ENCODE results near the gene TMEM94. TPM values are rescaled to one million over a fixed set of nuclear protein-coding genes. Genes with fewer than 3 reads are reported as not detected.

Gene TMEM94
- total RNA-seq, 4 donors from 2014 or later = 31.0 to 50.3 (median 42.8) TPM

Small RNAs within 50 kb of the gene (small RNA-seq; reads per million reads assigned to genes)
- gene RF00019 (0 reads per million in 4 donors), gene RNU6-938P (0 reads per million in 4 donors)

Other genes starting within 250 kb of the TMEM94 start
- gene GGA3, start 195.0 kb upstream of the TMEM94 start, total RNA-seq = 10 to 100 TPM; 19.5 to 27.8 (median 24.5) TPM
- gene MRPS7, start 194.8 kb upstream of the TMEM94 start, total RNA-seq = 10 to 100 TPM; 35.0 to 46.4 (median 38.3) TPM
- gene MIF4GD, start 185.4 kb upstream of the TMEM94 start, total RNA-seq = 10 to 100 TPM; 28.5 to 50.7 (median 44.4) TPM
- gene SLC25A19, start 167.2 kb upstream of the TMEM94 start, total RNA-seq = 10 to 100 TPM in 3 of 4 donors, 1 to 10 TPM in 1; 7.3 to 14.5 (median 13.4) TPM
- gene GRB2, start 51.0 kb upstream of the TMEM94 start, total RNA-seq = 100 to 1,000 TPM in 2 of 4 donors, 10 to 100 TPM in 2; 80.6 to 113 (median 97.6) TPM
- gene CASKIN2, start 58.9 kb downstream of the TMEM94 start, total RNA-seq = 10 to 100 TPM; 13.7 to 46.0 (median 15.6) TPM
- gene TSEN54, start 59.9 kb downstream of the TMEM94 start, total RNA-seq = 10 to 100 TPM; 15.8 to 26.5 (median 17.1) TPM
- 1 to 10 TPM; 2.3 to 7.9 (median 5.8) TPM for gene LLGL2, start 69.1 kb downstream of the TMEM94 start, total RNA-seq
- 10 to 100 TPM; 10.7 to 76.1 (median 50.8) TPM for gene MYO15B, start 131.2 kb downstream of the TMEM94 start, total RNA-seq
- 1 to 10 TPM; 3.8 to 6.8 (median 5.0) TPM for gene SMIM5, start 176.8 kb downstream of the TMEM94 start, total RNA-seq
- gene RECQL5, start 210.5 kb downstream of the TMEM94 start, total RNA-seq = 10 to 100 TPM in 3 of 4 donors, 1 to 10 TPM in 1; 6.4 to 15.1 (median 13.6) TPM
- gene SAP30BP, start 210.7 kb downstream of the TMEM94 start, total RNA-seq = 10 to 100 TPM; 68.2 to 87.2 (median 77.2) TPM

Data from gastroesophageal sphincter (tissue), 4 donors.